GM12864 (cell line): ENCODE results near the gene BICRAL.

Experiments used
- DNase-seq: peaks from one replicate; pipeline ENCODE4 v3.0.0-alpha.2; 2011; ENCODE audit warnings: low read depth
- H3K4me3 ChIP-seq: 2 replicates; pipeline ENCODE4 v1.5.1; 2011; ENCODE audit warnings: mild to moderate bottlenecking, low read depth, low read length, control low read depth
- TF ChIP-seq, protein P1 (sequence below): IDR thresholded peaks from 2 replicates; pipeline ENCODE4 v1.5.1; 2011; ENCODE audit warnings: low read depth, mild to moderate bottlenecking, moderate library complexity, low read length, control low read depth, inconsistent platforms; ENCODE audit errors: missing control alignments

The BICRAL gene

GRCh38 chr6:42756722-42757121 is 25.1 kb upstream of the BICRAL start:
- no peak overlapping the region for H3K4me3 ChIP-seq
- TF ChIP-seq, protein P1, sequence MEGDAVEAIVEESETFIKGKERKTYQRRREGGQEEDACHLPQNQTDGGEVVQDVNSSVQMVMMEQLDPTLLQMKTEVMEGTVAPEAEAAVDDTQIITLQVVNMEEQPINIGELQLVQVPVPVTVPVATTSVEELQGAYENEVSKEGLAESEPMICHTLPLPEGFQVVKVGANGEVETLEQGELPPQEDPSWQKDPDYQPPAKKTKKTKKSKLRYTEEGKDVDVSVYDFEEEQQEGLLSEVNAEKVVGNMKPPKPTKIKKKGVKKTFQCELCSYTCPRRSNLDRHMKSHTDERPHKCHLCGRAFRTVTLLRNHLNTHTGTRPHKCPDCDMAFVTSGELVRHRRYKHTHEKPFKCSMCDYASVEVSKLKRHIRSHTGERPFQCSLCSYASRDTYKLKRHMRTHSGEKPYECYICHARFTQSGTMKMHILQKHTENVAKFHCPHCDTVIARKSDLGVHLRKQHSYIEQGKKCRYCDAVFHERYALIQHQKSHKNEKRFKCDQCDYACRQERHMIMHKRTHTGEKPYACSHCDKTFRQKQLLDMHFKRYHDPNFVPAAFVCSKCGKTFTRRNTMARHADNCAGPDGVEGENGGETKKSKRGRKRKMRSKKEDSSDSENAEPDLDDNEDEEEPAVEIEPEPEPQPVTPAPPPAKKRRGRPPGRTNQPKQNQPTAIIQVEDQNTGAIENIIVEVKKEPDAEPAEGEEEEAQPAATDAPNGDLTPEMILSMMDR = no peak
- no peak for DNase-seq

DNA sequence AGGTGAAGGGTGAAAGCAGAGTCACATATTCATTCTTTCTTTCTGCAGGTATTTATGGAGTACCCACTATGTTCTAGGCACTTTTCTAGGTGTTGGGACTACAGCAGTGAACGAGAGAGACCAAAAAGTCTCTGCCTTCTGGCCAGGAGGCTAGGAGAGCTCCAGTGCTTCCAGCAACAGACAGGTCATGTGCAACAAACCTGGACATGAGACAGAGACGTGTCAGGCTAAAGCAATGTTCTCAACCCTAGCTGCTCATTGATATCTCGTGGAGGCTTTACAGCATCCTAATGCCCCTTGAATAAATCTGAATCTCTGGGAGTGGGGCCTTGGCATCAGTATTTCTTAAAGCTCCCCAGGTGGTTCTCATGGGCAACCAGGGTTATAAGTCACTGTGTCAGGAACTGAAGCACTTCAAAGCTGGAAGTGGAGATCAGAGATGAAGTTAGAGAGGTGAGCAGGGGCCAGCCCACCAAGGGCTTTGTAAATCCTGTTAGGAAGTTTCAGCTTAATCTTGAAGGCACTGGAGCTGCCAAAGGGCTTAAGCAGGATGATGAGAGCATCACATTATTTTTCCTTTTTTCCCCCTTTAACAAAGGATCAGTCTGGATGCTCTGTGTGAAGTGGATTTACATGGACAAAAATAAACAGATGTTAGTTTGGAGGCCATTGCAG is 23.0 kb upstream of the BICRAL start:
- TF ChIP-seq, protein P1 = no peak
- DNase-seq = no peak
- H3K4me3 ChIP-seq = no peak overlapping the region

DNA sequence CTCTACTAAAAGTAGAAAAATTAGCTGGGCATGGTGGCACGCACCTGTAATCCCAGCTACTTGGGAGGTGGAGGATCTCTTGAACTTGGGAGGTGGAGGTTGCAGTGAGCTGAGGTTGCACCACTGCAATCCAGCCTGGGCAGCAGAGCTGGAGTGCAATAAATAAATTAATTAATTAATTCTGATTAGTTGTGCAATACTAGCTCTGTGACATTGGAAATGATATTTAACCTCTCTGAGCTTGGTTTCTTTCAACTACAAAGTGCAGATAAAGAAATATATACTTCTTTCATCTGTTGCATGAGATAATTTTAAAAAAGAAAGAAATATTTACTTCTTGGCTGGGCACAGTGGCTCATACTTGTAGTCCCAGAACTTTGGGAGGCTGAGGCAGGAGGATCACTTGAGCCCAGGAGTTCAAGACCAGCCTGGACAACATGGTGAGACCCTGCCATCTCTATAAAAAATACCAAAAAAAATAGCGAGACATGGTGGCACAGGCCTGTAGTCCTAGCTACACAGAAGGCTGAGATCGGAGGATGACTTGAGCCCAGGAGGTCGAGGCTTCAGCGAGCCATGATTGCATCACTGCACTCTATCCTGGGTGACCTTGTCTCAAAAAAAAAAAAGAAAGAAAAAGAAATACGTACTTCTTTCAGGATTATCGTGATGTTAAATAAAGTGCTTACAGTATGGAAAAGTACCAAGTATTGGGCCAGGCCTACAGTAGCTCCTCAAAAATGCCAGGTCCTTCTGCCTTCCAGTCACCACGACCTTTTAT is 20.4 kb upstream of the BICRAL start:
- H3K4me3 ChIP-seq = no peak overlapping the region
- TF ChIP-seq, protein P1 = no peak
- no peak for DNase-seq

DNA sequence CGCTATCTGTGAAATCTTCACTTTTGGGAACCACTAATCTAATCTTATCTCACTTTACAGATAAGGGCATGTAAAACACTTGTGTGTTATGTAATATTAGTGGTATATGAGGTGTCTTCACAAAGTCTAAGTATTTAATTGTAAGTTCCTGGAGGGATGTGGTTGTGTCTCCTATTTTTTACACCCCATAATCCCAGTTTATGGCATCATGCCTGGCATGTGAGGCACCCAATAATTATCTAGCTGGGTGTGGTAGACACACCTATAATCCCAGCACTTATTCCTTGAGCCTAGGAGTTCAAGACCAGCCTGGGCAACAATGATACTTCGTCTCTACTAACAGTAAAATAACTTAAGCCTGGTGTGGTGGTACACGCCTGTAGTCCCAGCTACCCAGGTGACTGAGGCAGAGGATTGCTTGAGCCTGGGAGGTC is 19.4 kb upstream of the BICRAL start:
- TF ChIP-seq, protein P1 = no peak

DNA sequence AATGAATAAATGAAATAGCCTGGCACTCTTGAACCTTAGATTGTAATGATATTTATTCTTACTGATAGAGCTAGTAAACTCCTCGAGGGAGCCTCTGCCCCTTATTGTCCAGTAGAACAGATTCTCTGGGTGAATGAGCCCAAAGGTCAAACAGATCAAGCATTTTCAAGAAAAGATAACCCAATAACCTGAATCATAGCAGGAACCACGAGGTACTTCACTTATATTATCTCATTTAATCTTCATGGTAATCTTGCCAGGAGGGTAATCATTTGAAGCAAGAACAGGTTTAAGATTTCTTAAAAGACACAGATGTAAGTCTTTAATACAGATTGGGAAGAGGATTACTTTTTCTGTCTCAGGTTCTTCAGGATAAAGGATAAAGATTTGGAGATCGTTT is 18.9 kb upstream of the BICRAL start:
- TF ChIP-seq, protein P1 = no peak
- no peak for DNase-seq

More for the DNA sequence above, 19.4 kb upstream of the BICRAL start:
- no peak for DNase-seq
- H3K4me3 ChIP-seq = no peak overlapping the region

DNA sequence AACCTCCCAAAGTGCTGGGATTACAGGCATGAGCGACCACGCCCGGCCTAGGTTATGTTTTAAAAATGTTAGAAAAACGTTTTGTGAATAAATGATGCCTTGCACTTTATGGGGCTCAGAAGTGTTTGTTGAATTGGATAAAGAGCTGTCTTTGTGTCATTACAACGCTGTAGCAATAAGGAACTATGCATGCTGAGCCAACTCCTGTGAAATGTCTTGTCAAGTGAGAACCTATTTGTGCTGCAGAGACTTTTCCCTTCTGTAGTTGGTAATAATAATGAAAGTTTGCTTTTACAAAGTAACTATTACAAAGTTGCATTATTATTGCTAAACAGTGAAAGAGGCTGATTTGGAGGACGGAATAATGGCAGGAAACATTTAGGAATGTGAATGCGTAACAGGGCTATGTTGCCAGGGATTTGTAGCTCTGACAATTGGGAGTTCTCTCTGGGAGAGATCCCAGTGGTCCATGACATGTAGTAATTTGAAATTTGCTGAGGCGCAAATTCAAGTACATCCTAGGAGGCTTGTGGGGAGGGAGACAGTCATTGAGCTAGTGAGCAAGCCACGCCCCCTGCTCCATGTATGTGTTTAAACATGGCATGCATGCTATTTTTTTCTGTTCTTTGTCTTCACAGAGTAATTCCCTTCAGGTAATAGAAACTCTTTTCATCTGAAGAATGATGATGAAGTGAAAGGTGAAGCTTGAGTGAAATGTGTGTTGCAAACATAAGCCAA is 16.8 kb upstream of the BICRAL start:
- no peak overlapping the region for H3K4me3 ChIP-seq
- TF ChIP-seq, protein P1 = no peak
- DNase-seq = no peak

More for the DNA sequence above, 18.9 kb upstream of the BICRAL start:
- no peak overlapping the region for H3K4me3 ChIP-seq
